GM19240 (cell line): ENCODE data around the gene LPCAT1.
"Not testable (repeated sequence)": the region's sequence is repeated elsewhere in the genome, so short reads cannot be mapped to it uniquely, and the experiment has no call there.

ENCODE experiments used
- DNase-seq: peaks from one replicate; pipeline ENCODE4 v3.0.0; 2011; ENCODE audit warnings: low spot score; ENCODE audit not compliant: insufficient read length

LPCAT1 gene

GRCh38 chr5:1522601-1523479, 920 bp downstream of the LPCAT1 start:
- no peak for DNase-seq

GRCh38 chr5:1521671-1522600, 1.8 kb downstream of the LPCAT1 start:
- no peak for DNase-seq

GRCh38 chr5:1520791-1521453, 2.8 kb downstream of the LPCAT1 start:
- DNase-seq, result no peak

- no peak for DNase-seq
Observed at GRCh38 chr5:1519631-1520210, 4.0 kb downstream of the LPCAT1 start.

- no peak for DNase-seq
Observed at GRCh38 chr5:1517838-1518237, 5.9 kb downstream of the LPCAT1 start.

- no peak for DNase-seq
Observed at GRCh38 chr5:1516615-1517601, 6.9 kb downstream of the LPCAT1 start.

GRCh38 chr5:1515921-1516571, 7.7 kb downstream of the LPCAT1 start:
- no peak for DNase-seq

GRCh38 chr5:1515311-1515920, 8.3 kb downstream of the LPCAT1 start:
- DNase-seq, result no peak

- DNase-seq, result not testable (repeated sequence)
Observed at GRCh38 chr5:1514819-1515310, 8.9 kb downstream of the LPCAT1 start.

- DNase-seq, result no peak
Observed at GRCh38 chr5:1514027-1514818, 9.5 kb downstream of the LPCAT1 start.

GRCh38 chr5:1513326-1514026, 10.3 kb downstream of the LPCAT1 start:
- no peak for DNase-seq

GRCh38 chr5:1512541-1513291, 11.0 kb downstream of the LPCAT1 start:
- no peak for DNase-seq

- DNase-seq, result no peak
Observed at GRCh38 chr5:1511651-1512540, 11.9 kb downstream of the LPCAT1 start.

- no peak for DNase-seq
Observed at GRCh38 chr5:1511048-1511447, 12.7 kb downstream of the LPCAT1 start.

- no peak for DNase-seq
Observed at GRCh38 chr5:1510631-1511030, 13.1 kb downstream of the LPCAT1 start.

- no peak for DNase-seq
Observed at GRCh38 chr5:1510151-1510561, 13.6 kb downstream of the LPCAT1 start.
